Activated CD4-positive, alpha-beta T cell treated with anti-CD3 and anti-CD28 coated beads, Interleukin-2, amount 50 U/mL, for 16 hours (primary cell): Measurements from ENCODE around the gene LRRC63.
"Not testable (repeated sequence)": the region's sequence is repeated elsewhere in the genome, so short reads cannot be mapped to it uniquely, and the experiment has no call there.

Source experiments
- DNase-seq: peaks from one replicate; pipeline ENCODE4 v3.0.0-alpha.2; 2020

Gene LRRC63

DNA sequence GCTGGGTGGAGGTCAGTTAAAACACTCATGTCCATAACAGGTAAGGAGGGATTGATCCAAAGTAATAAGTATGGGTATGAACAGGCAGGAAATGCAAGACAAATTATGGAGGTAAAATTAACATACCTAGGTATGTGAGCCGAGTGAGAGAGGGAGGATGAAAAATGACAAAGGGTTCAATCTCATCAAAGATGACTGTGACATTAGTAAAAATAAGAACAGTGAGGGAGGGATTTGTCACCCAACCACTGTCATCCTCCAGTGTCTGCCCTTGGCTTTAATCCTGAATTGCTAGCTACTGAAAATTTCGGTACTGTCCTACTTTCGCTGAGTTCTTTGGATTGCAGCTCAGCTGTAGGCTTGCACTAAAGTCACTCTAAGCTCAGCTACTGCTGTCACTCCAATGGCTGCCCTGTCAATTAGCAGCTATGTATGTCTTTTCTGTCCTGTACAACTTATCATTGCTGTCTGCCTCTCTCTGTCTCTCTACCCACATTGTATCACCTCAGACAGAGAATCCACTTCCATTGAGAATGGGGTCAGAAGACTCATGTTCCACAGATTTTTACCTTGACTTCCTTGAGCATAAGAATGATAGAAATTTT, 62.5 kb downstream of the LRRC63 start:
- DNase-seq = no peak

- DNase-seq = no peak
Observed at GRCh38 chr13:46278474-46278873, 66.7 kb downstream of the LRRC63 start.

GRCh38 chr13:46281779-46282178, 70.1 kb downstream of the LRRC63 start:
- no peak for DNase-seq

GRCh38 chr13:46283912-46284824, 72.4 kb downstream of the LRRC63 start:
- not testable (repeated sequence) for DNase-seq

GRCh38 chr13:46286972-46287371, 75.2 kb downstream of the LRRC63 start:
- DNase-seq = no peak

GRCh38 chr13:46288570-46289259, 77.0 kb downstream of the LRRC63 start:
- peak; percentile 72 for DNase-seq

GRCh38 chr13:46289260-46289955, 77.7 kb downstream of the LRRC63 start:
- DNase-seq = no peak

GRCh38 chr13:46290434-46290833, 78.7 kb downstream of the LRRC63 start:
- no peak for DNase-seq

GRCh38 chr13:46293436-46293835, 81.7 kb downstream of the LRRC63 start:
- DNase-seq = no peak

DNA sequence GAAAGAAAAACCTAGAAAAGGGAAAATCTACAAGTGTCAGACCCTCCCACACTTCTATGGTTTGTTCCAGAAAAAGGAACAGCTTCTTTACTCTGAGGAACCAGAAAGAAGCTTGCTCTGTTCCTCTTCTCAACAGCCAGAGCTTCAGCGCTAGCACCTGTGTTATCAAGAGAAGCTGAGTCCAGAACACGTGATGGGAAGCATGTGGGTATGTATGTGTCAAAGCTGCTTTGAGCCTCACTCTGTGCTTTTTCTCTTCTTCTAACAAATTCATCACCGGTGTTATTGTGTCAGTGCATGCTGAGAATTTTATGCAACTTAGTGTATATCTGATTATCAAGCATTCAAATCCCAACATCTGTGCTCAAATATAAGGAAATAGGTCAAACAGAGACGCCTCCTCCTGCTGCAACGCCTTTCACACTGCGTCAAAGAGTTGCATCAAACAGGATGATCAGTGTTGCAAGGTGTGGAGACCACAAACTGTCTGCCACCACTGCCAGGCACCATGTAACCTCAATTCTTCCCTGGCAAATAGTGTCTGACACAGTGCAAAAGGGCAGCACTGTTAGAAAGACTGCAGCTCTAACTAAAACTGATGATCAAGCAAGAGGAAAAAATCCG, 83.9 kb downstream of the LRRC63 start:
- DNase-seq = peak; percentile 88

- peak; percentile 78 for DNase-seq
Observed at GRCh38 chr13:46296115-46296822, 84.5 kb downstream of the LRRC63 start.

DNA sequence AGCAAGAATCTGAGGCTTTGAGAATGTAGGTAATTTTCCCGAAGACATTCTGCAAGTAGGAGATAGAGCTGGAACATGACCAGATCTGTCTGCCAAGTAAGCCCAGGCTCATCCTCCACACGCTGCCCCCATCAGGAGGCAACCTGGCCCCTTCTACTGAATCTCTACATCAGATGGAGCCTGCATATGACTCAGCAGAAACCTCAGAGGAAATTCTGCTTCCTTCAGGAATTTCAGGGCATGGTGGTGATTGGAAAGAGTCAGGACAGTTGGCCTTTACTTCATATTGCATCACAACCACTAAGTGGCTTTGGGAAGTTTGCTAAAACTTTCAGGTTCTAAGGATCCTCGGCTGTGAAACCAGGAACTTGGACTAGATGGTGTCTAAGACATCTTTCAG, 85.2 kb downstream of the LRRC63 start:
- no peak for DNase-seq

DNA sequence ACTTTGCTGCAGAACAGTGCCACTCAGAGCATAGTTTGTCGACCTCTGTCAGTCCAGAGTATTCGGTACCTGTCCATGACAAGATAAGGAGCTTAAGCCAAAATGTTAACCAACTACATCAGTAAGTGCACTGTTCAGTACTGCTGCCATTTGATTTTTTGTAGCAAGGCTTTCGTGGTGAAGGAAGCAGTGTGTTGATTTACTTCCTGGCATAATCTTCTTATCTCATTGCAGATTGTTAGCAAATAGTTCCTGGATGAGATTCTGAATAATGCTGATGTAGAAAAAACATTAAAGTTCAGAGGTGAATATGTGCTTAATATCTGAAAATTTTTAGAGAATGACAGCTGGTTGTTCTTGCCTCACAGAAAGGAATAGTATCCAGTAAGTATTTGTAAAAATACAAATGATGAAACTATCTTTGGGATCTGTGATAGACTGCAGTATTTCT, 85.7 kb downstream of the LRRC63 start:
- no peak for DNase-seq

DNA sequence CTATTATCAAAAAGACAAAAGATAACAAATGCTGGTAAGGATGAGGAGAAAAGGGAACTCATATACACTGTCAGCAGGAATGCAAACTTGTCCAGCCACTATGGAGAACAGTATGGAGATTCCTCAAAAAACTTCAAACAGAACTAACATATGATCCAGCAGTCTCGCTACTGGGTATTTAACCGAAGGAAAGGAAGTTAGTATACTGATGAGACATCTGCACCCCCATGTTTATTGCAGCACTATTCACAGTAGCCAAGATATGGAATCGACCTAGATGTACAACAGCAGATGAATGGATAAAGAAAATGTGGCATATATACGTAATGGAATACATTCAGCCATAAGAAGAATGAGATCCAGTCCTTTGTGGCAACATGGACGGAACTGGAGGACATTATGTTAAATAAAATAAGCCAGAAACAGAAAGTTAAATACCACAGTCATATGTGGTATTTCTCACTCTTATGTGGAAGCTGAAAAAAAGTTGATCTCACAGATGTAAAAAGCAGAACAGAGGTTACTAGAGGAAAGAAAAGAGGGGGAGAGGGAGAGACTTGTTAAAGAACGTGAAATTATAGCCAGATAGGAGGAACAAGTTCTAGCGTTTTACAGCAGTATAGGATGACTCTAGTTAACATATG, 92.1 kb downstream of the LRRC63 start:
- no peak for DNase-seq

- DNase-seq = no peak
Observed at GRCh38 chr13:46304546-46304945, 92.8 kb downstream of the LRRC63 start.

GRCh38 chr13:46307554-46307953, 95.8 kb downstream of the LRRC63 start:
- DNase-seq = no peak

GRCh38 chr13:46310066-46310465, 98.3 kb downstream of the LRRC63 start:
- DNase-seq = no peak

GRCh38 chr13:46311217-46311616, 99.5 kb downstream of the LRRC63 start:
- no peak for DNase-seq

- no peak for DNase-seq
Observed at GRCh38 chr13:46313024-46313423, 101.3 kb downstream of the LRRC63 start.

- no peak for DNase-seq
Observed at GRCh38 chr13:46313432-46314257, 101.9 kb downstream of the LRRC63 start.
